ELR (cell line): Measurements from ENCODE around the gene ENOPH1.
"Not testable (repeated sequence)": the region's sequence is repeated elsewhere in the genome, so short reads cannot be mapped to it uniquely, and the experiment has no call there.

Experiments used
- DNase-seq: peaks from one replicate; pipeline ENCODE4 v3.0.0-alpha.2; 2015; ENCODE audit warnings: low read depth

The ENOPH1 gene

GRCh38 chr4:82430193-82430963 lies at the start of gene ENOPH1, which contains the start of gene HNRNPDL:
Gene ENOPH1 (plus strand): TSS chr4:82430590. CDS start chr4:82430830, 240 bp downstream.
Gene HNRNPDL (minus strand): TSS chr4:82430462. CDS start chr4:82429690, 772 bp downstream.
- DNase-seq: peak; percentile 97

DNA sequence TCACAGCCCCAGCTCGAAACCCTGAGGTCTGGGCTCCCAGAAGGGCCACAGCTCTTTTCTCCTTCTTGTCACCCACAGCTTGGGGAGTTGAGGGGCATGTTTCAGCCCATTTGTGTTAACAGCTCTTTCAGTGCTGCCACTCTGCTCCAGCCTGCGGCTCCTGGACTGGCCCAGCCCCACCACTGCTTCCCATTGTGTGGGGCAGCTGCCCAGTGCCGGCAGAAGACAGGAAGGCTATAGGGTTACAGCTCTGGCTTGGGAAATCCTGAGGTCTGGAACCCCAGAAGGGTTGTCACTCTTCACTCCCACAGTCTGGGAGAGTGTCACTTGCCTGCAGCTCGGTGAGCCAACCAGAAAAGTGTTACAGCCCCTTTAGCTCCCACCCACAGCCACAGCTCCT lies 49.6 kb upstream of the ENOPH1 start:
- DNase-seq: no peak

DNA sequence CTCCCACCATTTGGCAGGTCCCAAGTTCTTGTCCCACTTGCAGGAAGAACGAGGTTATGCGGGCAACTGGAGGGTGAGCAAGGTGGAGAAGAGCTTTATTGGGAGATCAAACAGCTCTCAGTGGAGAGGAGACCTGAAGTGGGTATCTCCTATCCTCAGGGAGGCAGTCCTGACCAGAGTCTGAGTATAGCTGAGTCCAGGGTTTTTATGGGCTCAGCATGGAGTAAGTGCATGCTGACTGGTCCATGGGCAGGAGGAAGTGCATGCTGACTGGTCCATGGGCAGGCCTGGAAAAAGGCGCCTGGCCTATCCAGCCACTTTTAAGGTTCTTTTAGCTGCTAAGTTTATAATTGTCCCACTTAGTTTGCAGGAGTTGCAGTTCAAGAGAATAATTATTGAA lies 49.2 kb upstream of the ENOPH1 start:
- DNase-seq: no peak

DNA sequence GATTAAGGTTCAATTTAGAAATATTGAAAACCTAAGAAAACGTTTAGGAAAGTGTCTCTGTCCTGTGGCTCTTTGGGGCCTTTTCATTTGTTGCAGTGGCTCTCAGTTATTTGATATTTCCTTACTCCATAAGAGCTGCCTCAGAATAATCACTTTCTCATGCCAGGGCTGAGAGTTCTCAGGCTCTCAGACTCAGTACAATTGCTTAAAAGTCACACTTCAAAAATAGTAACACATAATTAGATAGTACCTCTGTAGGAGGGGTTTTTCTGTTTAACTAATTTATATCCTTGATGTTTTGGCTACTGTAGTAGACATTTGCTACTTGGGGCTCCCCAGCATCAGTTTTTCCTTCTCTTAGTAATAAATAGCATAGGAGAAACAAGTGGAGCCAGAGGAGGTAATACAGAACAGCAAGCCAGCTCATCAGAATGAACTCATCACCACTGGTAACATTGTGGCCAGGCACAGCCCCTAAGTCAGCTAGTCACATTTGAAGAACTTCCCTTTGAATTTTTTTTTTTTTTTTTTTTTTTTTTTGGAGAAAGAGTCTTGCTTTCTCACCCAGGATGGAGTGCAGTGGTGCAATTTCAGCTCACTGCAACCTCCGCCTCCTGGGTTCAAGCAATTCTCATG lies 48.6 kb upstream of the ENOPH1 start:
- peak; percentile 48 for DNase-seq

DNA sequence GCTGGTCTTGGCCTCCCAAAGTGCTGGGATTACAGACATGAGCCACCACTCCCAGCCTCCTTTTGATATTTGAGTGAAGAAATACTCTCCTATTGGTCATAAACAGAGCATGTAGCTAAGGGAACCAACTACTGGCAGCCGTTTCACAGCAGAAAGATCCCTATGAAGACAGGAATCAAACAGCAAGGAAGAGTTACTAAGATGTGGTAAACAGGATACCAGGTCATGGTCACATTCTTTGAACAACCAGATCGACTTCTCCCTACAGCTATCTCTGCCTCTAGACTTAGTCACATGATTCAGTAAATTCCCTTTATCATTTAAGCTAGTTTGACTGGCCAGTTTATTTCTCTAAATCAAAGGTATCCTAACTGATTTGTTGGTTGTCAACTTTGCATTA lies 47.6 kb upstream of the ENOPH1 start:
- no peak for DNase-seq

- not testable (repeated sequence) for DNase-seq
These were observed 44.1 kb upstream of the ENOPH1 start for GRCh38 chr4:82386312-82386711.

DNA sequence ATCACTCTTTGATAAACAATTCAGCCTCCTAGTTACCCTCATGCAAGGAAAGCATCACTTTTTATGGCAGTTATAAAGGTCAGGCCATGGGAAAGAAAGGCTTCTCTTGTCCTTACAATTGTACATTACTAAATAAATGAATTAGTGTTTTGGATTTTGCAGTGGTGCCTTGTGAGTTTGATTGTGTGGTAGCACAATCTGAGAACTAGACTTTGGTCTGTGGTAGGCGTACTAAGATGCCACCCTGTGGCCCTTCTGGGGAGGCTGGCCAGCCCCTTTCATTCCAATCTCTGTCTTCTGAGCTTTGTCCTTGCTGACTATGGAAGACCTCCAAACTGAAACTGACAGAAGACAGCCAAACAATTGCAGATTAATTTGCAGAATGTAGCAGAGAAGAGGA lies 42.0 kb upstream of the ENOPH1 start:
- DNase-seq: no peak

- DNase-seq: not testable (repeated sequence)
These were observed 40.3 kb upstream of the ENOPH1 start for GRCh38 chr4:82390061-82390460.

DNA sequence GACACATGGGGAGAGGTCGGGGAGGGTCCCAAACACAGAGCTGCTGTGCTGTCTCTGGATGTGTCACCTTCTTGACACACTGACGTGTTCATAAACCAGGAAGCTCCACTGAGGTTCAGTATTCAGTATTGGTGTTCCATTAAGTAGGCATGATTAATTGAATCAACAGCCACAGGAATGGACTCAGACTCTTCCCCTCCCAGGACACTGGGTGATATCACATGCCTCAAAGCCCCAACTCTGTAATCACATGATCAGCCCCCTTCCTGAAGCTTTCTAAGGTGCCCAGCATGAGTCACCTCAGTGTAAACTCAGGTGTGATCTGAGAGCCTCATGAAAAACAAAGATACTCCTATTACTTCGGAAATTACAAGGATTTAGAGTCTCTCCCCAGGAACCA lies 35.5 kb upstream of the ENOPH1 start:
- DNase-seq: no peak

DNA sequence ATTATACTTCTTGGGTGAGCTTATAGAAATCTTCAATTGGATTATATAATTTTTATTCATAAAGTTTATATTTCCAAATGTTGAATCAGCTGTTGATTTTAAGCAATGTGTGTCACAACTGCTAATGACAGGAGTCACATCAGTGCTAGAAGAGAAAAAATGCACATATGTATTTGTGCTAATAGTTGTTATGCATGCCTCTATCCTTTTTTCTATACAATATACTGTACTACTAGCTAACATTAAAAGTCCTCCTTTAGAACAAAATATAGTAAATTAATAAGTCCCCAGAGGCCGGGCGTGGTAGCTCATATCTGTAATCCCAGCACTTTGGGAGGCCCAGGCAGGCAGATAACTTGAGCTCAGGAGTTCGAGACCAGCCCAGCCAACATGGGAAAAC lies 32.9 kb upstream of the ENOPH1 start:
- no peak for DNase-seq

GRCh38 chr4:82398263-82398662 lies 32.1 kb upstream of the ENOPH1 start:
- no peak for DNase-seq

DNA sequence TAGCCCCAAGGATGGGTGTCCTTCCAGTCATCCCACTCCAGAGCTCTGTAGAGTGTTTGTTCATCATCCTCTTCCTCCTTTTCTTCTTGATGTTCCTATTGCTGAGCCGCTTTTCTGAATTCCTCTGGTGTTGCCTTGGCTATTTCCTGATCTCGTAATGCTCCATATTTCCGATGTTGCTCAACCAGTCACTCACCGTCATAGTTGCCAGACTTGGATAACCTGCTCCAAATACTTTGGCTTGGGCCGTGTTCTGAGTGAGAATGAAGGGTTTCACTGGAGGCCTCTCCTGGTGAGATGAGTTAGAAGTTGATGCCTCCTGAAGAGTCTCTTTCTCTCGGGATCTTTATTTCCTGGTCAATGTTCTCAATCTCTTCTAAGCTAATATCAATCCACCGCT lies 28.8 kb upstream of the ENOPH1 start:
- no peak for DNase-seq

DNA sequence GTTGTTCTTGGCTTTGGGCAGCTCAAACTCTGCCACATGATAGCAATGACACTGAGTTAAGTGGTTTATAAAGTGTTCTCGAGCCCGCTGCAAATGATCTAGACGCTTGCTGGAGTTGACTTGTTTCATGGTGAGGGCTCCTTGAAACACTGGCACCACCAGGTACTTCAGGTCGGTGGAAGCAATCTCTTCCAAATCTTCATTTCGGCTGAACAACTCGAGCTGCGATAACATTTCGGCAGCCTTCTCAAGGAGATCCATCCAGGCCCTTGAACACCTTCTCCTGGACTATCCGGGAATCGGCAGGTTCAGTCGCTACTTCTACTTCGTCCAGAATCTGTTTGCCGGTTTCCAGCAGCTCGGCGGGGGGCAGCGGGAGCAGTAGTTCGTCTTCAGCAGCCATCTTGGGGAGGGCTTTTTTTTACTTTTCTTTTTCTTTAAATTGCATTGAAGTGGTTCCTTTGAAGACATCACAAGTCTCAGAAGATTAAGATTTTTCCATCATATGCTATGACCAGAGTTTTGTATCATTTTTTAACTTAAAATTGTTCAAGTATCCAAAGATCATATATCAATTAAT lies 28.1 kb upstream of the ENOPH1 start:
- DNase-seq: no peak

DNA sequence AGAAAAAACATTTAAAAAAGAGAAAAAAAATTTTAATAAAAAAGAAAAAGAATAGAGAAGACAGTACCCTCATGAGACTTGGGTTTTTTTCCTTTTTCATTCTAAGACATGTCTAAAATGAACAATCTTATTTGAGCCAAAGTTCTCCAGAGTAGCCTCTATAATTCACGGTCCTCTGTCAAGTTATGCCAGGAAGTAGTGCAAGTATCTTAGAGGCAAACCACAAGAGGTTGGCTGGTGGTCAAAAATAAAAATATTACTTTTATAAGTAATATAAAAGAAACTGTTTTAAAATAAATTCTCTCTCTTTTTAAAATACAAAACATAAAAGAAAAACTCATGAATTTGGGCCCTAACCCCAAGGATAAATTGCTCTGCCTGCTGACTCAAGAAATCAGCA lies 26.7 kb upstream of the ENOPH1 start:
- DNase-seq: no peak

DNA sequence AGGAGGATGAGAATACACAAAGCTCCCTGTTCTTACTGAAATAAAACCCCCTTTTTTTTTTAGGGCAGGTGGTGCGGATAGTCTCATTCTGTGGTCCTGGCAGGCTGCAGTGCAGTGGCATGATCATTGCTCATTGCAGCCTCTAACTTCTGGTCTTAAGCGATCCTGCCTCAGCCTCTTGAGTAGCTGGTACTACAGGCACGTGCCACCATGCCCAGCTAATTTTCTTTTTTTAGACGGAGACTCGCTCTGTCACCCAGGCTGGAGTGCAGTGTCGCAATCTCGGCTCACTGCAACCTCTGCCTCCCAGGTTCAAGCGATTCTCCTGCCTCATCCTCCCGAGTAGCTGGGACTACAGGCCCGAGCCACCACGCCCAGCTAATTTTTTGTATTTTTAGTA lies 15.3 kb upstream of the ENOPH1 start:
- DNase-seq: not testable (repeated sequence)

GRCh38 chr4:82415922-82416365 lies 14.4 kb upstream of the ENOPH1 start:
- DNase-seq: no peak

- DNase-seq: no peak
These were observed 10.9 kb upstream of the ENOPH1 start for GRCh38 chr4:82419451-82419850.

DNA sequence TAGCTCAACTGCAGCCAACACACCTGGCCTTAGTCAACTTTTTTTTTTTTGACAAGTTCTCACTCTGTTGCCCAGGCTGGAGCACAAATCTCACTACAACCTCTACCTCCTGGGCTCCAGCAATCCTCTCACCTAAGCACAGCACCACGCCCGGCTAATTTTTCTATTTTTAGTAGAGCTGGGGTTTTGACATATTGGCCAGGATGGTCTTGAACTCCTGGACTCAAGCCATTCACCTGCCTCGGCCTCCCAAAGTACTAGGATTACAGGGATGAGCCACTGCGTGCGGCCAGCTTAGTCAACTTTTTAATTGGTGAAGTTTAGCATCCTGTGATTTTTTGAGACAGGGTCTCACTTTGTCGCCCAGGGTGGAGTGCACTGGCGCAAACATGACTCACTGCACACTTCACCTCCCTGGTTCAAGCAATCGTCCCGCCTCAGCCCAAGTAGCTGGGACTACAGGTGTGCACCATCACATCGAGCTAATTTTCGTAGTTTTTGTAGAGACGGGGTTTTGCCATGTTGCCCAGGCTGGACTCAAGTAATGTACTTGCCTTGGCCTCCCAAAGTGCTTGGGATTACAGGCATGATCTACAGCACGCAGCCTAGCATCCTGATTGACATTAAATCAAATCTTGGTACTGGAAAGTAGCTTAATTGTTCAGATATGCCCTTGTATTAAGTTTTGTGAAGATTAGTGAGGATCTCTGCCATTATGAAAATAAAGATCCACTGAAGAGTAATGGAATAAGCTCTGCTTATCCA lies 8.4 kb upstream of the ENOPH1 start:
- DNase-seq: peak; percentile 19

- no peak for DNase-seq
These were observed 7.8 kb upstream of the ENOPH1 start for GRCh38 chr4:82422616-82423015.

DNA sequence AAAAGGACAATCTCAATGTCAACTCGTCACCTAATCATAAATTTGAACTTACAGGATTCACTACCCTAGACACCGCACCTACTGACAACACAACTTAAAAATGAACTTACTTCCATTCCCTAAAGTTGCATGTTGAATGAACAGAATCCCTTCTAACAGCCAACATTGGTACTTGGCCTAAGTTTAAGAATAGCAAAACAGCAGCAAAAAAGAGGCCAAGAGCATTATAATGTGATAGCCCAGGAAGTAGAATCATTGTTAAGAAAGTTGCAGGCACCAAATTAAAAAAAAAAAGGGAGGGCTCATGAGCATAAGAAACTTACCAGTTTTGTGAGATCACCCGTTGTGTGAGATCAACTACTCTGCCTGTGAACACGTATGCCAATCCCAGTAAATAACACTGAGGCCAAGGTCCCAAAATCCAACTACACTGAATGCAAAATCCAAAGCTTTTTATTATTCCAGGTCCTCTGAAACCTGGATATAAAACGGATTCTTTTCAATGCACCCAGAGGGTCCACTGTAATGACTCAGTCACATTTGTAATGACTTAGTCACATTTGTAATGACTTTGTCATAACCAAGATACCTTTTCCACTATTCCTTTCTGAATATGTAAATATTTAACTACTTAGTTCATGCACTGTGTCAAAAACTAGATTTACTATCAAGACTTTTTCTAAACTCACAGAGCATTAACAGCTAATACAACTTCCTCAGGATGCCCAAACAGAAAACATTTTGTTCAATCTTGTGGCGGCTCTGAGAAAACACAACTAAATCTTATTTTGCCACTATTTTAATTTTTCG lies 6.9 kb upstream of the ENOPH1 start:
- DNase-seq: peak; percentile 87

DNA sequence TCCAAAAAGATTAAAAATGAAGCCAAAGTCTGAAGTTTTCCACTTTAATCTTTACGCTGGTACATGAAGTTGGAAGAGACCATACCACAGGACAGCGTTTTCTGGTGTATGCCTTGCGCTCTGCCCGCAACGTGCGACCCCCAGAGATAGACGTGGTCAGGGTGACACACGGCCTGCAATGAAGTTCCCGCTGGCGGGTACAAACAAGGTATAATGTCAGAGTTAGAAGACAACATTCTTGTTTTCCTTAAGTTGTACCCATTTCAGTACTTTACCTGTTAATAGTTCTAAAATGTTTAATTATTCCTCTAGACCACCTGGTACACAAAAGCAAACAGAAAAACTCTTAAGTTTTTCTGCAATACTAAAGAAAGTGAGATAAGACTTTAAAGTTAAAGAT lies 4.9 kb upstream of the ENOPH1 start:
- DNase-seq: no peak

GRCh38 chr4:82428526-82428968 lies 1.8 kb upstream of the ENOPH1 start:
- no peak for DNase-seq
